HG03095 (cell line): ENCODE data around the gene GIMAP1.

Experiments used
- ATAC-seq: cut with Tn5 transposase; IDR thresholded peaks from one replicate; pipeline ENCODE4 v1.9.1; 2021; ENCODE audit warnings: moderate library complexity; ENCODE audit not compliant: unreplicated experiment

Gene GIMAP1

GRCh38 chr7:150745876-150746275 is 29.5 kb downstream of the GIMAP1 start:
- ATAC-seq, result no peak

- no peak for ATAC-seq
These were observed 30.5 kb downstream of the GIMAP1 start for GRCh38 chr7:150746921-150747320.

- no peak for ATAC-seq
These were observed 32.0 kb downstream of the GIMAP1 start for GRCh38 chr7:150748376-150748775.

GRCh38 chr7:150751702-150752101 is 35.3 kb downstream of the GIMAP1 start:
- ATAC-seq, result no peak

- no peak for ATAC-seq
These were observed 36.8 kb downstream of the GIMAP1 start for GRCh38 chr7:150753239-150753638.

- no peak for ATAC-seq
These were observed 37.6 kb downstream of the GIMAP1 start for GRCh38 chr7:150753826-150754603.

GRCh38 chr7:150754951-150755350 is 38.5 kb downstream of the GIMAP1 start:
- peak; percentile 18 for ATAC-seq

GRCh38 chr7:150755473-150756099 is 39.2 kb downstream of the GIMAP1 start:
- peak; percentile 53 for ATAC-seq

GRCh38 chr7:150756166-150756565 is 39.8 kb downstream of the GIMAP1 start:
- ATAC-seq, result no peak

GRCh38 chr7:150756858-150757257 is 40.4 kb downstream of the GIMAP1 start:
- no peak for ATAC-seq

GRCh38 chr7:150759479-150759878 is 43.1 kb downstream of the GIMAP1 start:
- no peak for ATAC-seq

- no peak for ATAC-seq
These were observed 49.9 kb downstream of the GIMAP1 start for GRCh38 chr7:150766334-150766709.

- no peak for ATAC-seq
These were observed 53.4 kb downstream of the GIMAP1 start for GRCh38 chr7:150769768-150770167.
